Measurements from ENCODE around the gene THADA.

Gene THADA

GRCh38 chr2:43478412-43479086, 117.3 kb downstream of the THADA start:
- intact Hi-C loops (cut with DNase I): no loop called here

DNA sequence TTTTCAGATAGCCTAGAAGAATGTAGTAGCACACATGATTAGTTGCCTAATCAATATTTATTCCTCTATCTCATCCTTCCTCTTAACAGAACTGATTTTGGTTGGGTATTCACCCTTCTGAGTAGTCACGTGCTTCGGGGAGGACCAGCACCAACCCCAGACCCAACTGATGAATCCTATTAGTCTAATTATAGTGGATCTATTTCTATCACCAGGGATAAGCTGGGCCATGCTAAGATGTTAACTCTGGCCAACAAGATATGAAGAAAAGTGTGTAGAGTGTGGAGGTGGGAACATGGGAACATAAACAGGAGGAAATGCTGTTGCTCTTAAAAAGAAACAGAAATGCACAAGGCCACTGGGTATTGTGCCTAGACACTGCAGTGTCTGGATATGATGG, 119.9 kb downstream of the THADA start:
- DNase-seq: no peak
- intact Hi-C loops (cut with DNase I): no loop called here

More at GRCh38 chr2:43478412-43479086, 117.3 kb downstream of the THADA start:
- no peak for DNase-seq

- DNase-seq: no peak
- intact Hi-C loops (cut with DNase I): no loop called here
These were observed 120.5 kb downstream of the THADA start for GRCh38 chr2:43475137-43475846.

DNA sequence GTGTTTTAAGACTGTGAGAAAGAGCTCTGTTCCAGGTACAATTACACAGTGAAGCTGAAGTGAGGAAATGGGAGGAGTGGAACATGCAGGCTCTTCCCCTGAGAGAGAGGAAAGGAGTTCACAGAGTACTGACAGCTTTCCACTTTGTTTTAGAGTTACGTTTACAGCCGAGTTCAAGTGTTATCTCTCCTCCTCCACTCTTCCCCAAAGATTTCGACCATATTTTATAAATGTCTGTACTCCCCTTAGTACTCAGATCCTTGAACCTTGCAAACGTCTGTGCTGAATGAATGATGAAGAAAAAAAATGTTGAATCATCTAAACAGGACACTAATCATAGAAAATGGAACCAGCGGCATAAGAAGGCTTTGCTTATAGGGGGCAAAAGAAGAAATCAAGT, 121.6 kb downstream of the THADA start:
- intact Hi-C loops (cut with DNase I): no loop called here
- DNase-seq: no peak

GRCh38 chr2:43473767-43474166, 122.1 kb downstream of the THADA start:
- intact Hi-C loops (cut with DNase I): no loop called here
- no peak for DNase-seq

GRCh38 chr2:43472527-43473194, 123.2 kb downstream of the THADA start:
- intact Hi-C loops (cut with DNase I): no loop called here
- no peak for DNase-seq

DNA sequence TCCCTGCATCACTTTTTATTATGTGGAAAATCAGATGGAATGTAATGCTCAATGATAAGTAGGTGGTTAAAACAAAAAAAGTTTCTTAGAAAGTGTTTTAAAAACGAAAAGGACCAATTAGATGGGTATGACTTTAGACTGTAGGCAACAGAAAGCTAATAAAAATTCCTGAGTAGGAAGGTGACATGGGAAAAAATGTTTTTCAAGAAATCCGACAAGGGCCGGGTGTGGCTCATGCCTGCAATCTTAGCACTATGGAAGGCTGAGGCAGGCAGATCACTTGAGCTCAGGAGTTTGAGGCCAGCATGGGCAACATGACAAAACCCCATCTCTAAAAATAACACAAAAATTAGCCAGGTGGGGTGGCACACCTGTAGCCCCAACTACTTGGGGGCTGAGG, 126.1 kb downstream of the THADA start:
- no peak for DNase-seq
- intact Hi-C loops (cut with DNase I): no loop called here

DNA sequence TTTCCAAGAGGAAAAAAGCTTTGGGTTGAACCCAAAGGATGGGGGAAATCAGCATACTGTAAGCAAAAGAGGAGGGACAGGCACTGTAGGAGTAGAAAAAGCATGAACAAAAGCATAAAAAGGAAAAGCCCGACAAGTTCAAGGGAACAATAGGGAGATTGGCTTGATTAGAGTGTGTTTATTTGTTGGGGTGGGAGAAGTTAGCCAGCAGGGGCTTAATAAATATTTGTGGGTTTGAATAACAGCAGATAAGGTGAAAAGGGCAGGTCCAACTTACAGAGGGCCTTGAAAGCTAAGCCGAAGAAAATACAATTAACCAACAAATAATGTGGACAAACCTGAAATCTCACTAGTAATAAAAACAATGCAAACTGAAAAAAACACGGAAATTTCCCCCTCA, 126.7 kb downstream of the THADA start:
- DNase-seq: no peak
- intact Hi-C loops (cut with DNase I): no loop called here

- intact Hi-C loops (cut with DNase I): no loop called here
- no peak for DNase-seq
These were observed 127.9 kb downstream of the THADA start for GRCh38 chr2:43467891-43468290.

DNA sequence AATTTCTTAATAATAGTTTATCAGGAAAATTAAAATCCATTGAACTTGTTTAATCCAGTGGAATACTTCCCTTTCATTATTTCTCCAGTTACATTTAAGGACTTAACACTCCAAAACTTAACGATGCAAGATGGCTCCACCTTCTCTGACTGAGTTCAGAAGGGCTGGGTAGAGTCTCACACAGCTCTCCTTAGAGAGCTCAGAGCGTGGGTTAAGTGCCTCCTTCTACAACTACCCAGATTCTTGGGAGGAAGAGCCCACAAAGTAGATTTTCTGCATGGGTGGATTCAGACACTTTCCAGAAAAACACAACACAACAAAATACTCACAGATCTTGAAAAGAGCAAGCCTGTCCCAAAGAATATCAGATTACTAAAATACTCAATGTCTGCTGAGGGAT, 130.6 kb downstream of the THADA start:
- intact Hi-C loops (cut with DNase I): no loop called here
- no peak for DNase-seq

DNA sequence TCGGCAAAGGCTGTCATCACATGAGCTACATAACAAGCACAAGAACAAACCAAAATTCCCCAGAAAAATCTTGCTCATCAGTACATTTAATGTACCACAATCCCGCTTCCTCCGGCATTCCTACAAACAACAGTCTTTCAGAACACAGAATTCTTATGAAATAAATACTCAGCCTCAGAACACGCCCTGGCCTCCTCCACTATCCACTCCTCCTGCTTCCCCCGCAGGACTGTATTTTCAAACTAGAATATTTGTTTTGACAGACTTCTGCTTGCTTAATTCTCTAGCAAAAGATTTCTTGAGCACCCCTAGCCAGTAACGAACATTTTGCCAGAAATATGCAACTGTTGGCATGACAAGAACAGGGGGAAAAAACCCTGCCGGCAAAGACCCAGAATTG, 131.2 kb downstream of the THADA start:
- intact Hi-C loops (cut with DNase I): no loop called here
- DNase-seq: no peak

DNA sequence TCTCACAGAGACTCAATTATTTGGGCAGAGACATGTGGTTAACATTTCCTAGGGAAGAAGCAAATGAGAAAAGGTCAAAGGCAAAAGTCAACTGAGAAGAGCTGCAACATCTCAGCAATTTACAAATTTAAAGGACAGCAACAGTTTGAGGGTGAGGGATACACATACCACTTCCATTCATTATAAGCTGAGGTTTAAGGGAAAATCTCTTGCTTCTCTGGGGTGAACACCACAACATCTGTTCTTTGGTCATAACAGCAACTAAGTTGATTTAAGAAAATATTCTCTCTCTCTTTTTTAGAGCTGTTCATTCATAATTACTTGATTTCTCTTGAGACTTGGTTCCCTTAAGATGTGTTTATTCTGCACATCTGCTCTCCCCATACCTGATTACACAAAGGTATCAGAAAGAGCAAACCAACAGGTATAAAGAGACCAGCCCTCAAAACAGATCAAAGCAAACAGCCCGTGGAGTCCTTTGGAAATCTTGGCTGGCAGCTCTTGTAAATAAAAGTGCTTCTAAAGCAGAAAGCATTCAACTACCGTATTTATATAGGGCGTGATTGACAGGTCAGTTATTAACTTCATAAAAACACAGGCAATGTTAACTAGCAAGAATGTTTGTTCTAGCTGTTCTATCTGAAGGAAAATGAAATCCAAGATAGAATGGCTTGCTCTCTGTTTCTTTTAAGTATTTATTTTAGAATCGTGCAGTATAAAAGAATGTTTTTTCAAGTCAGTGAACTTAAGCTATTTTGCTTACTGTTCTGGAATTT, 132.8 kb downstream of the THADA start:
- intact Hi-C loops (cut with DNase I): no loop called here
- no peak for DNase-seq

GRCh38 chr2:43461453-43462073, 134.3 kb downstream of the THADA start:
- intact Hi-C loops (cut with DNase I): no loop called here
- peak in 3 of 42 donors; percentile 3 to 10 (median 4) for DNase-seq

- no peak for DNase-seq
- intact Hi-C loops (cut with DNase I): no loop called here
These were observed 135.1 kb downstream of the THADA start for GRCh38 chr2:43460611-43461365.

DNA sequence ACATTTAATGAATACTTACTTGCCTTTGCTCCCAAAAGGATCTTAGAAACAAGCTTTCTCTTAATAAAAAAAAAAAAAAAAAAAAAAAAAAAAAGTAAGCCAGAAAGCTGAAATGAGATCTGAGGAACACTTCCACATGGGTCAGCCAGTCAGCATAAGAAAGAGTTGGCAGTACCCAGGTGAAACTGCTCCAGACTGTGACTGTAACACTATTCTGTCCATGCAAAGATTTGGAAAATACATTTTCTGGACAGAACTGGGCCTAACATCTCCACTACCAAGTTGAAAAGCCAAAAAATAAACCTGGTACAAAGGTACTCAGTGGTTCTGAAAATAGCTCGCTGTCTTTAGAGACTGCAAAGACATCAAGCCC, 135.7 kb downstream of the THADA start:
- no peak for DNase-seq
- intact Hi-C loops (cut with DNase I): no loop called here

DNA sequence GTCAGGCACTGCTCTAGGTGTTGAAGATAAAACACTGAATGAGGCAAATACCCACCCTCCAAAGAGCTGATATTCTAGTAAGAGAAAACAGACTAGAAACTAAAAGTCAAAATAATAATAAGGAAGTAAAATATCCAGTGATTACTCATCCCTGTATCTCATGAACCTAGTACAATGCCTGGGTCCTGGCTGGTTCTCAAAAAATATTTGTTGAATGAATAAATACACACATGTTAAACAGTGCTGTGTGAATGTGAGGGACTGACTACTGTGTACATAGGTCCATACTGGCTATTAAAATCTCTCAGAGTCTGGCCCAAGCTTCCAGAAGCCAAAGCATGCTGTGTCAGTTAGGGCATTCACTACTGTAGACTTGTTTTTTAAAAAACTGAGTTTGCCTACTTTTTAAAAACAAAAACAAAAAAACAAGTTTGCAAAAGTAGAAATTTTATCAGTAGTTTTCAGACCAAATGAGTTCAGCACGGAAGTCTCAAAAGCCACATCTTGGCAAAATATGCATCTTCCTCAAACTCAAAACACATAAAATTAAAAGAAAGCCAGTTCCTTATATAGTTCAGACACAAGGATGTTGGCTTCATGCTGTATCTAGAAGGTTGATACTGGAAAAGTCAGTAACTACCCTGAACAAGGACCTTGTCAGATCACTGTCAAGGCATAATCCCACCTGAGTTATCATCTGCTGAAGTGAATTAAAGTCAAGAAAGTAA, 136.2 kb downstream of the THADA start:
- intact Hi-C loops (cut with DNase I): no loop called here
- DNase-seq: no peak

GRCh38 chr2:43458014-43458628, 137.7 kb downstream of the THADA start:
- intact Hi-C loops (cut with DNase I): no loop called here

More at GRCh38 chr2:43458014-43458628, 137.7 kb downstream of the THADA start:
- DNase-seq: no peak

All from head of caudate nucleus (tissue), 42 donors.